Measurements from ENCODE around the gene FBXO8.

The FBXO8 gene

GRCh38 chr4:174207367-174207766 is 76.1 kb downstream of the FBXO8 start:
- Histone ChIP-seq H3K4me3 (ENCODE audit: low read length) (no peak overlapping the region), H3K36me3 (ENCODE audit: insufficient read depth, low read length) (no peaks in the 10 kb centered on the region), H3K9me3 (ENCODE audit: low read length) (peaks cover under 1% of the 10 kb centered on the region), H3K4me1 (ENCODE audit: insufficient read depth, low read length) (no peaks in the 10 kb centered on the region), H3K27me3 (ENCODE audit: insufficient read depth, low read length) (peaks cover 72% of the 10 kb centered on the region), H2AFZ (ENCODE audit: low read depth, low read length) (no peak overlapping the region)

DNA sequence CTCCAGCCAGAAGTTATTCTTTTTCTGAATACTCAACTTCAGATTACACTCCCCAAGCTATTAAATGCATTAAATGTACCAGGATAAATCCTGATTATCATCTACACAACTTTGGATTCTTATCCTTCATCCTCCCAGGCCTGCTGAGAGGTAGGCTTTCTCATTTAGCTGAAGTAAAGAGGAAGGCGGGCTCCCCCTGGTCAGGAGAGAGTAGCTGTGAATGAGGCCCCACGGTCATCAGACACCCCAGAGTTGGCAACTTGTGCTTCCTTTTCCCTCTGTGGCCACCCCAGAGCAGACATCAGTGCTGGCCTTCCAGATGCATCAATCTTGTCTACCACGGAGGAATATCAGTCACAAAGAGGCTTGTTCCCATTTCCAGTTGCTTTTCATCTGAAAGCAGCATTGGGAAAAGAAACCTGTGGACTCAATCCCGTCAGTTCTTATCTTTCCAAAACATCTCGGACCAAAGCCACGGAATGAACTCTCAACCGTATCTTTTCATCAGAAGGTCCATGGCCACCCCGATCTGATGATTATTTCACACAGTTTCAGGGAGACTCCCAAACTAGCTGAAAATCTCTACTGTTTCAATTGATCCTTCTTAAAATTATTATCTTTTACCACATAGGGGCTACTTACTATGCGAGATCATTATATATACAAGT is 79.2 kb downstream of the FBXO8 start:
- no peak overlapping the region for H2AFZ ChIP-seq (ENCODE audit: low read depth, low read length)
- H3K36me3 ChIP-seq (ENCODE audit: insufficient read depth, low read length) = no peaks in the 10 kb centered on the region
- no peaks in the 10 kb centered on the region for H3K4me1 ChIP-seq (ENCODE audit: insufficient read depth, low read length)
- H3K9me3 ChIP-seq (ENCODE audit: low read length) = no peaks in the 10 kb centered on the region
- H3K4me3 ChIP-seq (ENCODE audit: low read length) = no peak overlapping the region
- H3K27me3 ChIP-seq (ENCODE audit: insufficient read depth, low read length) = peaks cover 53% of the 10 kb centered on the region

- H3K9me3 ChIP-seq (ENCODE audit: low read length) = no peaks in the 10 kb centered on the region
- no peak overlapping the region for H2AFZ ChIP-seq (ENCODE audit: low read depth, low read length)
- H3K4me1 ChIP-seq (ENCODE audit: insufficient read depth, low read length) = no peaks in the 10 kb centered on the region
- H3K27me3 ChIP-seq (ENCODE audit: insufficient read depth, low read length) = peaks cover 41% of the 10 kb centered on the region
- H3K4me3 ChIP-seq (ENCODE audit: low read length) = no peak overlapping the region
- H3K36me3 ChIP-seq (ENCODE audit: insufficient read depth, low read length) = no peaks in the 10 kb centered on the region
These were observed 81.6 kb downstream of the FBXO8 start for GRCh38 chr4:174201871-174202270.

GRCh38 chr4:174199735-174200134 is 83.7 kb downstream of the FBXO8 start:
- no peaks in the 10 kb centered on the region for H3K4me1 ChIP-seq (ENCODE audit: insufficient read depth, low read length)
- H3K27me3 ChIP-seq (ENCODE audit: insufficient read depth, low read length) = peaks cover 30% of the 10 kb centered on the region
- H3K36me3 ChIP-seq (ENCODE audit: insufficient read depth, low read length) = no peaks in the 10 kb centered on the region

DNA sequence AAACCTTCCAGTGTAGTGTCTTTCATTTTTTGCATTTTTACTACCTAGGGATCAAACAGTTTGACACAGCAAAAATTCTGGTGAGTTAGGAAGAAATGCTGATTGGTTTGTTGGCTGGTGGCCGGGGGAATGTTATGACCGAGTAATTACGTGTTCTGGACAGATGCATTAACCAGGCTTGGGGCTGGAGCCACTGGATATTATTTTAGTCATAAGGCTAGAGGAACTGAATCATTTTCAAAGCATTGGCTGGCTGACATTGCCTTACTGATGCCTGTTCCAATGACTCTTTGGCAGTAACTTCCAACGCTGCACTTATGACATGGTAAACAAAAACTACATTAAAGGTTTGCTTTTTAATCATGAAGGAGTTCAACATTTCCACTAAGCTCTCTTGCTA is 84.6 kb downstream of the FBXO8 start:
- no peak overlapping the region for H2AFZ ChIP-seq (ENCODE audit: low read depth, low read length)
- no peaks in the 10 kb centered on the region for H3K36me3 ChIP-seq (ENCODE audit: insufficient read depth, low read length)
- peaks cover 22% of the 10 kb centered on the region for H3K27me3 ChIP-seq (ENCODE audit: insufficient read depth, low read length)
- no peaks in the 10 kb centered on the region for H3K9me3 ChIP-seq (ENCODE audit: low read length)
- no peaks in the 10 kb centered on the region for H3K4me1 ChIP-seq (ENCODE audit: insufficient read depth, low read length)
- H3K4me3 ChIP-seq (ENCODE audit: low read length) = no peak overlapping the region

More at GRCh38 chr4:174199735-174200134, 83.7 kb downstream of the FBXO8 start:
- Histone ChIP-seq H2AFZ (ENCODE audit: low read depth, low read length) (no peak overlapping the region), H3K4me3 (ENCODE audit: low read length) (no peak overlapping the region), H3K9me3 (ENCODE audit: low read length) (no peaks in the 10 kb centered on the region)

DNA sequence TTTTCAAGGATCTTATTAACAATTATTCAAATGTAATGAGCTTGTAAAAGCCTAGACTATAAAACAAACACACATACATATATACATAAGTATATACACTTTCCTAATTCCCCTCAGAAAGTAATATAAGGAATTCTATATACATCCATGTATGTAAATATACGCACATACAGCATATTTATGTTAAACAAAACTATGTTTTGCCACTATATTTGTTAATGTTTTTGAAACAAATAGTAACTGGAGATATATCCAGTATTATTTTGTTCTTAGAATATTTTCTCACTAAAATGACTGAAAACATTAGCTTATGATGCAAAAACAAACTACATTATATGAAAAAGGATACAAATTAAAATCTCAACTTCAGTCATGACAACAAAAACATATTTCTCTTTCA is 85.1 kb downstream of the FBXO8 start:
- H3K4me3 ChIP-seq (ENCODE audit: low read length) = no peak overlapping the region
- peaks cover 22% of the 10 kb centered on the region for H3K27me3 ChIP-seq (ENCODE audit: insufficient read depth, low read length)
- no peak overlapping the region for H2AFZ ChIP-seq (ENCODE audit: low read depth, low read length)
- no peaks in the 10 kb centered on the region for H3K9me3 ChIP-seq (ENCODE audit: low read length)
- no peaks in the 10 kb centered on the region for H3K36me3 ChIP-seq (ENCODE audit: insufficient read depth, low read length)
- no peaks in the 10 kb centered on the region for H3K4me1 ChIP-seq (ENCODE audit: insufficient read depth, low read length)

DNA sequence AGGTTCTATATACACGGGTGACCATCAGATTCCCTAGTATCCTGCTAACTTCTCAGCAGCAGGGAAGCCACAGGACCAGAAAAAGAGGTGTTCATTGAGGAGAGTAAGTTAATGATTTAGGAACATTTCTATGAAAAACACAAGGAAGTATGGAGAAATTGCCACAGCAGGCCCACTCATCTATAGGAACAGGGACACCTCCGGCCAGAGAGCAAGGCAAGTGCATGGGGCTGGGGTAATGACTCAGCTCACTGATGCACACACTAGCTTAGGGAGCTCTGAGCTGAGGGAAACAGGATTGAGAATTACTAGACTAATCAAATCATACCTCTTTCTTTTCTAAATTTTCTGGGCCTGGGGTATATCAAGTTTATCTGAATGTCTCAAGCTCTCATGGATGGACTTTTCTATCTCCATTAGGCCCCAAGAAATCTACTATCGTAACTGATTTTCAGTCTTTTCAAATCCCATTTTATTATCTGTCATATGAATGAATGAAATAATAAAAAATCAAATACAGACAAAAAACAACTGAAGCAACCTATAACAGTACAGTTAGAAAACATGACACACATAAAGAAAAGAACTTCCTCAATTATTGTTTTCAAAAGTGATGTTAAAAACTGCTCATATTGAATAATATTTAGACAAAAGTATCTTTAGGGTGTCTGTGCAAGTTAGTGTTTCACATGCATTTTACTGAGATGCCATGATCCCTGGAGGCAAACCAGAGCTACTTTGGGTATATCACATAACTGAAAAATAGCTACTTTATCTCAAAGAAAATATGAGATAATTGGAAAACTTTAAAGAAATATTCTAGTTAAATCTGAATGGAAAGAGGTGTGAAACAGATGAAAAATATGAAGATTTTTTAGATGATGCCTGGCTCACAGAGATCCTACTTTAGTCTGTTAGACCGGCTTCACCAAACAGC is 89.8 kb downstream of the FBXO8 start:
- H3K4me1 ChIP-seq (ENCODE audit: insufficient read depth, low read length) = no peaks in the 10 kb centered on the region
- H3K9me3 ChIP-seq (ENCODE audit: low read length) = no peaks in the 10 kb centered on the region
- H3K27me3 ChIP-seq (ENCODE audit: insufficient read depth, low read length) = peaks cover 14% of the 10 kb centered on the region
- no peak overlapping the region for H2AFZ ChIP-seq (ENCODE audit: low read depth, low read length)
- no peaks in the 10 kb centered on the region for H3K36me3 ChIP-seq (ENCODE audit: insufficient read depth, low read length)
- no peak overlapping the region for H3K4me3 ChIP-seq (ENCODE audit: low read length)

DNA sequence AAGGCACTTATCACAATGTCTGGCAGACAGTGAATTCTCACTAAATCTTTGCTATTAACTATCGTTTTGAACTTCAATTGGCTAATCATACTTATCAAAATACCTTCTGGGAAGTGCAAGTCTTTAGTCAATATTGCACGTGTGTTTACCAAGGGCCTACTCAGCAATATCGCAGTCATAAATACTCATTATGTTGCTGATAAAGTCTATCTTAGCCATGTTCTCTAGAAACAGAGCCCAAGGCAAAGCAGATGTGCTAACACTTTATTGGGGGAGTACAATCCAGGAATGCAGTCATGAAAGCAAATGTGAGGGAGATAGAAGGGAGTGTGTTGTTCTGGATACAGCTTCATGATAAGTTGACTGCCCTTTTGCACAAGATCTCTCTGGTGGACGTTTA is 90.5 kb downstream of the FBXO8 start:
- H3K4me3 ChIP-seq (ENCODE audit: low read length) = no peak overlapping the region
- no peaks in the 10 kb centered on the region for H3K36me3 ChIP-seq (ENCODE audit: insufficient read depth, low read length)
- no peaks in the 10 kb centered on the region for H3K4me1 ChIP-seq (ENCODE audit: insufficient read depth, low read length)
- H2AFZ ChIP-seq (ENCODE audit: low read depth, low read length) = no peak overlapping the region
- H3K9me3 ChIP-seq (ENCODE audit: low read length) = no peaks in the 10 kb centered on the region
- peaks cover 12% of the 10 kb centered on the region for H3K27me3 ChIP-seq (ENCODE audit: insufficient read depth, low read length)

GRCh38 chr4:174190832-174191500 is 92.5 kb downstream of the FBXO8 start:
- Histone ChIP-seq H2AFZ (ENCODE audit: low read depth, low read length) (no peak overlapping the region), H3K9me3 (ENCODE audit: low read length) (no peaks in the 10 kb centered on the region), H3K4me1 (ENCODE audit: insufficient read depth, low read length) (no peaks in the 10 kb centered on the region), H3K4me3 (ENCODE audit: low read length) (no peak overlapping the region), H3K27me3 (ENCODE audit: insufficient read depth, low read length) (peaks cover 12% of the 10 kb centered on the region), H3K36me3 (ENCODE audit: insufficient read depth, low read length) (no peaks in the 10 kb centered on the region)

GRCh38 chr4:174189392-174190015 is 94.0 kb downstream of the FBXO8 start:
- no peaks in the 10 kb centered on the region for H3K9me3 ChIP-seq (ENCODE audit: low read length)
- no peak overlapping the region for H2AFZ ChIP-seq (ENCODE audit: low read depth, low read length)
- H3K36me3 ChIP-seq (ENCODE audit: insufficient read depth, low read length) = no peaks in the 10 kb centered on the region
- no peak overlapping the region for H3K4me3 ChIP-seq (ENCODE audit: low read length)
- no peaks in the 10 kb centered on the region for H3K4me1 ChIP-seq (ENCODE audit: insufficient read depth, low read length)
- H3K27me3 ChIP-seq (ENCODE audit: insufficient read depth, low read length) = peaks cover 12% of the 10 kb centered on the region

All from neuron (in vitro differentiated cells).